ENCODE measurements around the gene MYO5A. TPM values are rescaled to one million over a fixed set of nuclear protein-coding genes. Genes with fewer than 3 reads are reported as not detected.
A peak's percentile ranks its signal among the peaks of the same experiment; 100 is the strongest.

MYO5A gene
- total and polyA plus RNA-seq, 9 of the 15 experiments (the other 6 are each of a cell fraction or from before 2014, with no cell fraction given): 0.03 to 0.82 (median 0.40) TPM

GRCh38 chr15:52559575-52559974, 30.9 kb upstream of the MYO5A start:
- H3K36me3 ChIP-seq (ENCODE audit: control insufficient read depth, insufficient read depth, low read length): peaks cover 63% of the 10 kb centered on the region
- FAIRE-seq: no peak

More at GRCh38 chr15:52559575-52559974, 30.9 kb upstream of the MYO5A start:
- no peak overlapping the region for H3K27ac ChIP-seq (ENCODE audit: extremely low read depth, low read depth, low read length)
- DNase-seq (ENCODE audit: extremely low read depth in 1 of 4, low spot score in 3 of 4): peak in 2 of 4 experiments; percentile 19 to 37
- no peak overlapping the region for H3K4me2 ChIP-seq (ENCODE audit: insufficient read depth, low read length)
- no TSS peak for BruUV-seq (replicated peaks)
- no peak for TF ChIP-seq HBP1 (CRISPR knock-in tag; IDR thresholded peaks at IDR 0.05)
- H3K79me2 ChIP-seq (ENCODE audit: control insufficient read depth, insufficient read depth, low read length): peaks cover 100% of the 10 kb centered on the region
- peak; percentile 69 for ATAC-seq
- in situ Hi-C loops (cut with MboI) (no loop called here), intact Hi-C loops (cut with micrococcal nuclease) (no loop called here)
- no peak overlapping the region for H3K9ac ChIP-seq (ENCODE audit: insufficient read depth in 1 of 2, low read depth in 2 of 2, low read length in 2 of 2)
- ChIA-PET CTCF (ENCODE audit: low intra/inter-chr PET ratio) (no interaction called here), POLR2A (interaction anchor here (0.6 to 1.6 kb wide), 4 partner anchors 9 to 416 kb away, joined by 3 to 7 read pairs (median 4); no protein-coding TSS in a partner anchor)
- no peak overlapping the region for H3K4me3 ChIP-seq
- no peak overlapping the region for H2AFZ ChIP-seq (ENCODE audit: low read depth, low read length)
- no peaks in the 10 kb centered on the region for H3K9me1 ChIP-seq (ENCODE audit: control insufficient read depth, insufficient read depth, low read length)
- no peaks in the 10 kb centered on the region for H3K27me3 ChIP-seq (ENCODE audit: control insufficient read depth in 2 of 2, insufficient read depth in 2 of 2, low read length in 2 of 2)
- WGBS (ENCODE audit: insufficient coverage, low coverage, missing lambda C conversion rate): 58% methylated on average over 2 of the region's 2 CpGs
- peaks cover 0 to 28% of the 10 kb centered on the region in 2 experiments; a peak in 3 of 5 replicates for H3K4me1 ChIP-seq (replicated peaks in 1 of 2; ENCODE audit: control insufficient read depth in 2 of 2, insufficient read depth in 2 of 2, low read length in 2 of 2)
- peaks cover 4% of the 10 kb centered on the region; the same call in 1 of the 2 replicates for H3K9me3 ChIP-seq (replicated peaks; ENCODE audit: control insufficient read depth, insufficient read depth, low read depth, low read length)
- peaks cover 13% of the 10 kb centered on the region; the same call in 1 of the 2 replicates for H4K20me1 ChIP-seq (replicated peaks; ENCODE audit: control insufficient read depth, insufficient read depth, low read length)

All from K562 (cell line).